ENCODE measurements around the gene ANKRD42. TPM values are rescaled to one million over a fixed set of nuclear protein-coding genes. Genes with fewer than 3 reads are reported as not detected.

ANKRD42 gene
- total and polyA plus RNA-seq, 2 donors (not counting 3 experiments of a cell fraction or from before 2014, with no cell fraction given): 3.3 to 6.6 TPM

DNA sequence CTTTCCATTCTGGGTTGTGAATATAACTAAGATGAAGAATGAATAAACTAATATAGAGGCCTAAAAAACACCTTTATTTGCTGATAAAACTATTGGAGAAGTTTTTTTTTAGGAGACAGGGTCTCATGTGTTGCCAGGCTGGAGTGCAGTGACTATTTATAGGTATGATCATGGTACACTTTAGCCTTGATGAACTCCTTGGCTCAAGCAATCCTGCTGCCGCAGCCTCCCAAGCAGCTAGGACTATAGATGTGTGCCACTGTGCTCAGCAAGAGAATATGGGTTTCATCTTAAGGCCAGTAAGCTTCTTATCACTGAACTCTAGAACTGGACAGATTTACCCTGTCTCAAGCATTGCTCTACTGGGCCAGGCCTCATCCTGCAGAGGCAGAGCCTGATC is 66.0 kb downstream of the ANKRD42 start:
- no peak overlapping the region for H3K27ac ChIP-seq (ENCODE audit: insufficient read depth, low read depth, low read length)
- no peak overlapping the region for H3K4me2 ChIP-seq (ENCODE audit: insufficient read depth, low read length)
- dilution Hi-C loops (cut with MboI; ENCODE audit: extremely low pct_ligation_motif_present, low sequenced_read_pairs): no loop called here
- no peaks in the 10 kb centered on the region for H4K20me1 ChIP-seq (replicated peaks; ENCODE audit: control insufficient read depth, extremely low read depth, insufficient read depth, low read length)
- no peaks in the 10 kb centered on the region for H3K9me1 ChIP-seq (replicated peaks; ENCODE audit: control insufficient read depth, extremely low read depth, insufficient read depth, low read length)
- H3K4me1 ChIP-seq (ENCODE audit: control insufficient read depth, extremely low read depth, insufficient read depth, low read length): peaks cover 14% of the 10 kb centered on the region
- ChIA-PET POLR2A (interaction anchor here (0.7 kb wide), 1 partner anchor 234 kb away, joined by 3 read pairs; no protein-coding TSS in a partner anchor), CTCF (interaction anchor here (1.3 kb wide), 1 partner anchor 392 kb away, joined by 3 read pairs; no protein-coding TSS in a partner anchor)
- H3K36me3 ChIP-seq (ENCODE audit: control insufficient read depth in 2 of 2, extremely low read depth in 1 of 2, insufficient read depth in 2 of 2, low read length in 2 of 2): peaks cover 5% of the 10 kb centered on the region in 2 experiments
- H2AFZ ChIP-seq (ENCODE audit: low read depth, low read length): no peak overlapping the region
- intact Hi-C loops (cut with micrococcal nuclease): no loop called here
- TF ChIP-seq POLR2AphosphoS5 (IDR thresholded peaks at IDR 0.05; ENCODE audit: insufficient read depth, low read depth, low read length) (no peak), POLR2A (IDR thresholded peaks at IDR 0.05; ENCODE audit: low read depth, low read length) (no peak), JUN (IDR thresholded peaks at IDR 0.05; ENCODE audit: borderline replicate concordance, insufficient read depth, insufficient read length, low read depth) (no peak), GATA2 (IDR thresholded peaks at IDR 0.05; ENCODE audit: insufficient read depth, insufficient read length, low read depth, low read length) (no peak), FOS (IDR thresholded peaks at IDR 0.05; ENCODE audit: borderline replicate concordance, insufficient read depth, low read length) (no peak), MYC (IDR thresholded peaks at IDR 0.05; ENCODE audit: low read depth, low read length) (no peak), EZH2 (IDR thresholded peaks at IDR 0.05; ENCODE audit: borderline replicate concordance, low read depth, low read length, severe bottlenecking) (no peak)
- TF ChIP-seq, protein P1, sequence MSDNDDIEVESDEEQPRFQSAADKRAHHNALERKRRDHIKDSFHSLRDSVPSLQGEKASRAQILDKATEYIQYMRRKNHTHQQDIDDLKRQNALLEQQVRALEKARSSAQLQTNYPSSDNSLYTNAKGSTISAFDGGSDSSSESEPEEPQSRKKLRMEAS (IDR thresholded peaks at IDR 0.05; ENCODE audit: insufficient read depth, insufficient read length): no peak
- TF ChIP-seq, protein P2, sequence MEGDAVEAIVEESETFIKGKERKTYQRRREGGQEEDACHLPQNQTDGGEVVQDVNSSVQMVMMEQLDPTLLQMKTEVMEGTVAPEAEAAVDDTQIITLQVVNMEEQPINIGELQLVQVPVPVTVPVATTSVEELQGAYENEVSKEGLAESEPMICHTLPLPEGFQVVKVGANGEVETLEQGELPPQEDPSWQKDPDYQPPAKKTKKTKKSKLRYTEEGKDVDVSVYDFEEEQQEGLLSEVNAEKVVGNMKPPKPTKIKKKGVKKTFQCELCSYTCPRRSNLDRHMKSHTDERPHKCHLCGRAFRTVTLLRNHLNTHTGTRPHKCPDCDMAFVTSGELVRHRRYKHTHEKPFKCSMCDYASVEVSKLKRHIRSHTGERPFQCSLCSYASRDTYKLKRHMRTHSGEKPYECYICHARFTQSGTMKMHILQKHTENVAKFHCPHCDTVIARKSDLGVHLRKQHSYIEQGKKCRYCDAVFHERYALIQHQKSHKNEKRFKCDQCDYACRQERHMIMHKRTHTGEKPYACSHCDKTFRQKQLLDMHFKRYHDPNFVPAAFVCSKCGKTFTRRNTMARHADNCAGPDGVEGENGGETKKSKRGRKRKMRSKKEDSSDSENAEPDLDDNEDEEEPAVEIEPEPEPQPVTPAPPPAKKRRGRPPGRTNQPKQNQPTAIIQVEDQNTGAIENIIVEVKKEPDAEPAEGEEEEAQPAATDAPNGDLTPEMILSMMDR (IDR thresholded peaks at IDR 0.05; ENCODE audit: extremely low read depth in 1 of 2, insufficient read depth in 1 of 2, low read depth in 1 of 2, low read length in 2 of 2): no peak
- FAIRE-seq: no peak
- no peak overlapping the region for H3K4me3 ChIP-seq (replicated peaks in 1 of 3; ENCODE audit: insufficient read depth in 1 of 3, low read depth in 1 of 3, low read length in 3 of 3)
- no peak overlapping the region for H3K9ac ChIP-seq (replicated peaks; ENCODE audit: extremely low read depth, insufficient read depth, low read length)
- BruUV-seq (replicated peaks): no TSS peak
- no peak for DNase-seq (ENCODE audit: low read depth, low spot score)
- H3K79me2 ChIP-seq (ENCODE audit: control insufficient read depth, insufficient read depth, low read length): no peaks in the 10 kb centered on the region
- no peaks in the 10 kb centered on the region for H3K9me3 ChIP-seq (replicated peaks; ENCODE audit: control insufficient read depth, insufficient read depth, low read length)
- H3K27me3 ChIP-seq (ENCODE audit: control insufficient read depth in 2 of 2, insufficient read depth in 2 of 2, low read length in 2 of 2): no peaks in the 10 kb centered on the region
